Stimulated activated effector memory CD8-positive, alpha-beta T cell treated with anti-CD3 and anti-CD28 coated beads, Interleukin-12 subunit alpha, Interleukin-12 subunit beta, amount 100 ng/mL, for 72 hours (primary cell): ENCODE data around the gene TCEAL9.
"Not testable (repeated sequence)": the region's sequence is repeated elsewhere in the genome, so short reads cannot be mapped to it uniquely, and the experiment has no call there.

Source experiments
- ATAC-seq: fragments of 150-1000 bp; cut with Tn5 transposase; 2 replicates; pipeline ENCODE4 v1.10.0; 2021
- DNase-seq, 2 donors: peaks; one replicate each; pipeline ENCODE4 v3.0.0; 2021 to 2022; ENCODE audit warnings: low spot score in 2 of 2
- H3K27ac Mint-ChIP-seq: one replicate; pipeline ENCODE4 v1.8.0; 2022; ENCODE audit warnings: mild to moderate bottlenecking, mixed read lengths
- H3K36me3 Mint-ChIP-seq: one replicate; pipeline ENCODE4 v1.8.0; 2022; ENCODE audit warnings: mild to moderate bottlenecking, mixed read lengths
- H3K4me1 Mint-ChIP-seq: one replicate; pipeline ENCODE4 v1.8.0; 2022; ENCODE audit warnings: mixed read lengths
- H3K4me3 Mint-ChIP-seq: one replicate; pipeline ENCODE4 v1.8.0; 2022; ENCODE audit warnings: mild to moderate bottlenecking, mixed read lengths
- H3K9me3 Mint-ChIP-seq: one replicate; pipeline ENCODE4 v1.8.0; 2022; ENCODE audit warnings: mixed read lengths

TCEAL9 gene

DNA sequence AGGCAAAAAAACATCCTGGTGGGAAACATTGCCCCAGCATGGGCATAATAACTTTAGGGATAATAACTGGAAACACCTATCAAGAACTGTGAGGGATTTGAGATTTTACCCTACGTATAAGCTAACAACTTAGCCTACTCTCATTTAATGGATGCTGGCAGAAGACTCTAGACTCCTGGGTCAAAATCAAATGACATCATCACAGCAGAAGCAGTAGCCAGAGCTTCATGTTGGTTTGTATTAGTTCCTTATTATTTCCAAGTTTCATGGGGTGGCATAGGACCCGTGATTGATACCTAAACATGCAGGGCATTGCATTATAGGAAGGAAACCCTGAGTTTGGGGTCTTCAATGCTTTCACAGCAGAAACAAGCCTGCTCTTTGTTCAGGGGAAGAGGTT, 4.6 kb downstream of the TCEAL9 start:
- no peaks in the 10 kb centered on the region for H3K9me3 Mint-ChIP-seq
- H3K27ac Mint-ChIP-seq: no peak overlapping the region
- no peak overlapping the region for H3K4me3 Mint-ChIP-seq
- no peak for ATAC-seq
- H3K4me1 Mint-ChIP-seq: peaks cover 5% of the 10 kb centered on the region
- DNase-seq: no peak
- H3K36me3 Mint-ChIP-seq: no peaks in the 10 kb centered on the region

DNA sequence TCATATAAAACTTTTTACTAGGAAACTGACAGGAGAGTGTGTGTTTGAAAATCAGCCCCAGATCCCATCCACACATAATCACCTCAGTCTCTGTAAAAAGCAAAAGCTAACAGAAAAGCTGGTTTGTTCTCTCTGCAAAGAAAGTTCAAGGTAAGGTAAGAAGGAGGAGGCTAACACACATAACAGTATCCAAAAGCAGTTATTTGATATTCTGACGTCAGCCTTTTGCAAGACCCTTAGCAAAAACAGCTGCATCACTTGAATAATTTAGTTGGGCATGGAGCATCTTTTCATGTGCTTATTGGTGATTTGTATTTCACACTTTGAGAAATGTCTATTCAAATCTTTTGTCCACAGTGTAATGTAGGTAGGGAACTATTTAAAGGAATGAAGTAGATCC, 5.5 kb downstream of the TCEAL9 start:
- H3K9me3 Mint-ChIP-seq: no peaks in the 10 kb centered on the region
- ATAC-seq (no peak), DNase-seq (no peak)
- no peaks in the 10 kb centered on the region for H3K36me3 Mint-ChIP-seq
- H3K27ac Mint-ChIP-seq: no peak overlapping the region
- no peak overlapping the region for H3K4me3 Mint-ChIP-seq
- H3K4me1 Mint-ChIP-seq: no peaks in the 10 kb centered on the region

DNA sequence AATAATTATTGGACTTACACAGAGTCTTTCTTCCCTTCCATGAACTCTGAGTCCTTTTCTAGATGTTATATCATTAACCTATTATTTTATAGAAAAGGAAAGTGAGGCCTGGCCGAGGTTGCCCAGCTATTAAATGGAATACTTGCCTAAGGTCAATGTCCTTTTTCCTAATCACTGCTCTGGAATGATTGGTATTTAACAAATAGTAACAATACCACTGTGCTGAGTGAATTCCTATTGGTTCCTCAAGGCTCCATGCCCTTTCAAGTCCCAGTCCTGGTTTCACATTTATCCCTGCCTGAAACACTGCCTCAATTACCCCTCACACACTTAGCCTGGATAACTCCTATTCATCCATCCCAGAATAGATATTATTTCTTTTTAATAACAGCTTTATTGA, 6.2 kb downstream of the TCEAL9 start:
- no peak overlapping the region for H3K4me3 Mint-ChIP-seq
- H3K9me3 Mint-ChIP-seq: no peaks in the 10 kb centered on the region
- DNase-seq (no peak), ATAC-seq (no peak)
- no peak overlapping the region for H3K27ac Mint-ChIP-seq
- no peaks in the 10 kb centered on the region for H3K4me1 Mint-ChIP-seq
- no peaks in the 10 kb centered on the region for H3K36me3 Mint-ChIP-seq

DNA sequence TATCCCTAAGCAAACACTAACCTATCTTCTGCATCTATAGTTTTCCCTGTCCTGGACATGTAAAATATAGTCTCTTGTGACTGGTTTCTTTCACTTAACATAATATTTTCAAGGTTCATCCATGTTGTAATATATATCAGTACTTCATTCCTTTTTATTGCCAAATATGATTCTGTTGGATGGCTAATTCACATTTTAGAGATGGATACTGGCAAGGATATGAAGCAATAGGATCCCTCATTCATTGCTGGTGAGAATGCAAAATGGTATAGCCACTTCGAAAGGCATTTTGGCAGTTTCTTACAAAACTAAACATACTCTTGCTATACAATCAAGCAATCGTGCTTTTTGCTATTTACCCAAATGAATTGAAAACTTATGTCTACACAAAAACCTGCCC, 6.7 kb downstream of the TCEAL9 start:
- Mint-ChIP-seq H3K4me3 (no peak overlapping the region), H3K4me1 (no peaks in the 10 kb centered on the region), H3K27ac (no peak overlapping the region), H3K36me3 (no peaks in the 10 kb centered on the region), H3K9me3 (no peaks in the 10 kb centered on the region)
- no peak for DNase-seq
- ATAC-seq: no peak

DNA sequence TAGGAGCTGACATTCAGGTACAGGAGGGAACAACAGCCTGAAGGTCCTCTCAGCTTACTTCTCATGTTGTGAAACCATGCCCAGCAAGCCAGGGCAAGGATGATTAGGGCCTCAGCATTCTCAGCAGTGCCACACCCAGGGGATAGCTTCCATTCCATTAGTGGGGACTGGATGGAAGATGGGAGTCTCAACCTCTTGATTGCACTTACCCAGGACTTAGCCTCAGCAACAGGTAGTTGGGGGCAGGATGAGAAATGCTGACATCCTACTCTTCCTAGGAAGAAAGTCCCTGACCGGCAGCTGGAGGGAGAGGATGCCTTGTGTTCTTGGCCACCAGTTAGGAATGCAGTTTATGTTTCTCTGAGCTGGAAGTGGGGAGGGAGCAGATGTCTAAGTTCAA, 11.2 kb downstream of the TCEAL9 start:
- Mint-ChIP-seq H3K4me1 (no peaks in the 10 kb centered on the region), H3K4me3 (no peak overlapping the region), H3K36me3 (no peaks in the 10 kb centered on the region), H3K27ac (no peak overlapping the region), H3K9me3 (no peaks in the 10 kb centered on the region)
- ATAC-seq (no peak), DNase-seq (no peak)

DNA sequence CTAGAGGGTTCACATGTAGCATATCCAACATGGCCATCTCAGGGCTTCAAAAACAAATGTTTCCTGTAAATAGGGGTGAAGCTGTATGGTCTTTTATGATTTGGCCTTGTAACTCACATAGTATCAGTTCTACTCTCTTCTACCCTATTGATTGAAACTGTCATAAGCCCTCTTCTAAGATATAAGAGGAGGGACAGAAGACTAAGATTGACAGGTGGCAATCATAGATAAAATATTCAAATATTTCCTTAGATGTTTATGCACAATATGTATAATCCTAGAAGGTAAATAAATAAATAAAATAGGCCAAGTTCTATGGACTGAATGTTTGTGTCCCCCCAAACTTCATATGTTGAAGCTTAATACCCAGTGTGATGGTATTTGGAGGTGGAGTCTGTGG, 13.2 kb downstream of the TCEAL9 start:
- H3K4me1 Mint-ChIP-seq: no peaks in the 10 kb centered on the region
- H3K36me3 Mint-ChIP-seq: no peaks in the 10 kb centered on the region
- DNase-seq (no peak), ATAC-seq (no peak)
- H3K4me3 Mint-ChIP-seq: no peak overlapping the region
- no peak overlapping the region for H3K27ac Mint-ChIP-seq
- no peaks in the 10 kb centered on the region for H3K9me3 Mint-ChIP-seq

DNA sequence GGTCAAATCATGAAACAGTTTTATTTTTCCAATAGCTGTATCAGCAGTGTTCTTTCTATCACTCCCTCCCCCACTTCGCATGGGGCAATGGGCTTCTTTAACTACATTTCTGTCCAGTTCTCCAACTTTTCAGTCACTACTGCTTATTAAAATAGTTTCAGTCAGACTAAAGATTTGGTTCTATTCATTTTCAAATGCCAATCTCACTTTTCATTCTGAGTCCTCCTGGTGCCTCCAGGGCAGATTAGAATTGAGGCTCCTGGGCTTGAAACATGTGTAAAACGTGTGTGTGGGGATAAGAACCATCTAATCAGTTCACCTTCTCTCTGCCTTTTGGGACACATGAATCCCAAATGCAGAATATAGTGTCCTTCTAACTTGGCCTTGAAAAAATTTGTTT, 16.6 kb downstream of the TCEAL9 start:
- Mint-ChIP-seq H3K4me3 (no peak overlapping the region), H3K27ac (no peak overlapping the region), H3K9me3 (no peaks in the 10 kb centered on the region), H3K36me3 (no peaks in the 10 kb centered on the region), H3K4me1 (peaks cover 4% of the 10 kb centered on the region)
- ATAC-seq (no peak), DNase-seq (no peak)

DNA sequence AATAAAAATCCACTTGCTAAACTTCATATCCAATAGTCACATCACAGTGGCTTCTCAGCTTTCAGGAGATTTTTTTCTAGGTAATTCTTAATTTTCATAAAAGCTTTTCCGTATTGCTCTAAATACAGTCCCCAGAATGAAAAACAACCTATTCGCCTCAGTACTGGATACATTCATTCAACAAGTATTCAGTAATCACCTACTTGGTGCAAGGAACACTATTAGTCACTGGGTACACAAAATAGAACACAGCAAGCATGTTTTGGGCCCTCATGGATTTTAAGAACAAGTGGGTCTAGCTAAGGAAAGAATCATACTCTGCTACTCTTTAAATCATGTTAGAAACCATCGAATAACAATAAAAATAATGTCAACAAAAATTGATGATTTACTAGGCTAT, 17.3 kb downstream of the TCEAL9 start:
- H3K36me3 Mint-ChIP-seq: no peaks in the 10 kb centered on the region
- H3K4me1 Mint-ChIP-seq: peaks cover 4% of the 10 kb centered on the region
- no peaks in the 10 kb centered on the region for H3K9me3 Mint-ChIP-seq
- DNase-seq (no peak), ATAC-seq (no peak)
- no peak overlapping the region for H3K4me3 Mint-ChIP-seq
- H3K27ac Mint-ChIP-seq: no peak overlapping the region

DNA sequence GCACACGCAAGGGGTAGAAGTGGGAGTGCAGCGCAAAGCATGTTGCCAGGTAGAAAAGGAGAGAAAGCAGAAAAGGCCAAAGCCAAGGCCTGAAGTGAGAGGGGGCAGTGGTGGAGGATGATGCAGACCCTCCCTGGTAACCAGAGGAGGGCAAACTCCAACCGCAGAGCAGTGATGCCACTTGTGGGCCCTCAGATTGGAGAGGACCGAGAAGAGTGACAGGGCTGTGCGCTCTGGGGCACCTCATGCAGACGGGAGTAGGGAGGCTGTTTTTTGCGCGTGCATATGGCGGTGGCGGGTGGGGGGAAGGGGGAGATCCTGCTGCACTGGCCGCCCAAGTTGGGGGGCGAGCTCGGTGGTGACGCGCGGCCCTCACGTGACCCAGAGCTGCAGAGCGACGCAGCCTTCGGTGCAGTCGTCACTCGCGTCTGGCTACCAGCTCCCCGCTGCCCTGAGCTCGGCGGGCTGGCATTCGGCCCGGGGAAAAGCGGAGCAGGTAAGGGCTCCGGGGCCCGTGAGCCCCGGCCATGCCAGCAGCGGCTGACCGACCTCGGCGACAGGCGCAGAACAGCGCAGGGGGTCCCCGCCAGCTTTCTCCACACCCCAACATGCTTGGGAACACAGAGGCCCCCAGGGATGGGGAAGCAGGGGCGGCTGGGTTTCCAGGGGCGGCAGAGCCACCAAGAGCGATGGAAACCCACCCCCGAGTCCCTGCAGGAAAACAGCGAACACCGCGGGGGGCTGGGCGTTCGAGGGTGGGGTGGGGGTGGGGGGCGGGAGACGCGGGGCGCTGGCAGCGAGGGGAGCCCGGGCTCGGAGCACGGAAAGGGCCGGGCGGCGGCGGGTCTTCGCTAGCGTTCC, 20.0 kb downstream of the TCEAL9 start, which contains the start of gene BEX3:
Gene BEX3, plus strand, starts transcription at position 421 of the 861 bp plus-strand sequence. CDS start 984 bp downstream, outside the sequence.
- Mint-ChIP-seq H3K4me1 (peaks cover 4% of the 10 kb centered on the region), H3K9me3 (no peaks in the 10 kb centered on the region), H3K4me3 (peak within 1 kb of the TSS; percentile 48), H3K36me3 (no peaks in the 10 kb centered on the region), H3K27ac (no peak within 1 kb of the TSS)
- DNase-seq: no peak
- ATAC-seq: peak; percentile 57

DNA sequence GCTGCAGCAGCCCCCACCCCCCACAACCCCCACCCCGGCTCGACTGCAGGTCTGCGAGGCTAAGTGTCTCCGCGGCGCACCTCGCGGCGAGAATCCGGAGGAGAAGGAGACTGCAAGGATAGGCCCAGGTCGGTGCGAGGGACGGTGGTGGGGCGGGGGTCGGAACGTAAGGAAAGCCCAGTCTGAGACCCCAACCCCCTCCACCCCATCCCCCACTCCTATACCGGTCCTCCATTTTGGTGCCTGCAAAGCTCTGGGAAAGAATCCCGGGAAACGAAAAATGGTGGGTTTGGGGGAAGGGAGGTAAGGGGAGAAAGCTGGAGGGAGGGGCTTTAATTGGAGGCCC, 20.6 kb downstream of the TCEAL9 start:
- H3K4me3 Mint-ChIP-seq: peak overlapping the region; percentile 48
- no peak overlapping the region for H3K27ac Mint-ChIP-seq
- no peak for ATAC-seq

DNA sequence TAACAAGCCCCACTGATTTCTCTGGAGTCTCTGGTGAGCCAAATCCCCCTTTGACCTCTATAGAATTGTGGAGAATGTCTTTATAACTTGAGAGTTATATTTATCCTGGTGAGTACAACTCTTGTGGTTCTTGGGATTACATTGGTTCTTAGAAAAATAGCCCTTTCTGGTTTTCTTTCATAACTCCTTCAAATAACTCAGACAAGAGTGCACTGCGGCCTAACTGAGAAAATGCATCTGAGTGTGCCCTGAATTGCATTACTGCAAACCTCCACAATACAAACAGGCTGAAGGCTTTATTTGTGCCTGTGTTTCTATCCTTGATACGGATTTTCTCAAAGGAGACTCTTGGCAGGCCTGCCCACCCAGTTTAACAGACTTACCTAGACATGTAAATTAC, 22.7 kb downstream of the TCEAL9 start:
- H3K4me3 Mint-ChIP-seq: no peak overlapping the region
- H3K36me3 Mint-ChIP-seq: no peaks in the 10 kb centered on the region
- peaks cover 4% of the 10 kb centered on the region for H3K4me1 Mint-ChIP-seq
- ATAC-seq (no peak), DNase-seq (no peak)
- H3K9me3 Mint-ChIP-seq: no peaks in the 10 kb centered on the region
- no peak overlapping the region for H3K27ac Mint-ChIP-seq

More for the DNA sequence above, 20.6 kb downstream of the TCEAL9 start:
- DNase-seq: no peak
- H3K36me3 Mint-ChIP-seq: no peaks in the 10 kb centered on the region
- peaks cover 4% of the 10 kb centered on the region for H3K4me1 Mint-ChIP-seq
- no peaks in the 10 kb centered on the region for H3K9me3 Mint-ChIP-seq

DNA sequence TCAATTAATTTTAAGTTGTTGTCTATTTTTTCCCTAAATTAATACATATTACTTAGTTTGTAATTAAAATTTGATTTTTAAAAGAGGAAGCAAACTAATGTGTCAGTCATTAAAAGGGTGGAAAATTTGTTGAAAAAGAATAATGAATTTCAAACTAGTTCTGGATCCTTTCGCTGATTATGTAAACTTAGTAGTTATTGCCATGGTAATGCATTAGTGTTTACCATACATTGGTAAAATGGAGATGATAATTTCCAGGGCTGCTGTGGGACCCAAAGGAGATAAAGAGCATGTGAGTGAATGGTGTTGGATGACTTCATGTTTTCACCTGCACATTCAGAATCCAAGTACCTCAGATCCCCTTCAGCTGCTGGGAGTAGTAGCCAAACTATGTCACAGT, 26.6 kb downstream of the TCEAL9 start:
- Mint-ChIP-seq H3K4me3 (no peak overlapping the region), H3K27ac (no peak overlapping the region), H3K36me3 (no peaks in the 10 kb centered on the region), H3K4me1 (no peaks in the 10 kb centered on the region), H3K9me3 (no peaks in the 10 kb centered on the region)
- no peak for ATAC-seq
- DNase-seq: no peak

DNA sequence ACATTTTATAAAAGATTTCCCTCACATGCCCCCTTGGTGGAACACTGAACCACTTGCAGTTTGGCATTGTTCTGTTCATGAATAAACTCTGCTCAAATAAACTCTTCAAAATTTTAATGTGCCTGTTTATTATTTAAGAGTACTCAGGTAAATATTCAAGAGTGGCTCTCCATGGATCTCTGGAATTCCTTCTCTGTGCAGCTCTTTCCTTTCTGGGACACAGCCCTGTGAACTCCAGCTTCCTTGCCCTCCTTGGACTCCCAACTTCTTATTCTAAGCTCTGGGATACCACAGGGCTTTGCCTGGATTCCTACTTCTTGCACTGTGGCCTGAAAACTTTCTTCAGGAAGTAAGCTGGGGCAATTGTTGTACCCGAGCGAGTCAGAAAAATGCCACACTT, 28.4 kb downstream of the TCEAL9 start:
- Mint-ChIP-seq H3K36me3 (no peaks in the 10 kb centered on the region), H3K9me3 (no peaks in the 10 kb centered on the region), H3K4me1 (no peaks in the 10 kb centered on the region), H3K27ac (no peak overlapping the region), H3K4me3 (no peak overlapping the region)
- no peak for DNase-seq
- ATAC-seq: no peak

DNA sequence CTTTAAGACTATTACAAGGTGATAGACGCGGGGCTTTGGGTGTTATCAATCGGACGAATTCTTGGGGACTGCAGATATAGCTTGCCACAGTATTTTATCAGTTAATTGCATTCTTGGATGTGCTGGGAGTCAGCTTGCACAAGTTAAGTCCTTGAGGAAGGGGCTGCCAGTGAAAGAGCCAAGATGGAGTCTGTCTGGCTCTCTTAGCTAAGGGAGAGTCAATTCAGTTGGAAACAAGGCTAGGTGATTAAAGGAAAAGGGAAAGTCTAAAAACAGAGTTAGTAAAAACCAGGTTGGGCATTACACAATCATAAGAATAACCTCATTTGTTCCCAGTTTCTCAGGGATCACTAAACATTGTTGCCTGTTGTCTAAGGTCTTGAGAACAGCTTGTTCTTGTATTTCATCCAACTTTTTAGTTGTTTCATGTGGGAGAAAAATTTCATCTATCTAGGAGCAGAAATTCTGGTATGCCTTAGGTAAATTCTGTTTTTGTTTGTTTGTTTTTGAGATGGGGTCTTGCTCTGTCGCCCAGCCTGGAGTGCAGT, 29.1 kb downstream of the TCEAL9 start:
- H3K4me3 Mint-ChIP-seq, H3K27ac Mint-ChIP-seq, ATAC-seq, H3K4me1 Mint-ChIP-seq, H3K9me3 Mint-ChIP-seq, H3K36me3 Mint-ChIP-seq, DNase-seq: not testable (repeated sequence)

DNA sequence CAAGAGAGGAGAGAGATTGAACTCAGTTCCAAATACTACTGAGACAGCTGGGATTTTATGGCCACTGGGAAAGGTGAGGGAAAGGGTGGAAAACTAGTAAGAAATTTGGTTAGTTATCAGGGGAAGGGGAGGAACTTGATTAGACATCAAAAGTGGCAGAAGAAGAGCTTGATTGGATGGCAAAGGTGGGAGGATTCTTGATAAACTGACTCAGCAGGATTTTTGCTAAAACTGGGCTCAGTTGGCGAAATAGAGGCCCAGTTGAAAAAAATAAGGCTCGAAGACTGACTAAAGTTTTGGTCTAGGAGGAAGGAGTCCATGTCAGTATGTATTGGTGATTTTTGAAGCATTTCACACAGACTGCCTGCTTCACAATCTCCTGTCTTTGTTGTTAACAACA, 30.0 kb downstream of the TCEAL9 start:
- ATAC-seq (no peak), DNase-seq (no peak)
- no peak overlapping the region for H3K4me3 Mint-ChIP-seq
- H3K36me3 Mint-ChIP-seq: no peaks in the 10 kb centered on the region
- no peaks in the 10 kb centered on the region for H3K9me3 Mint-ChIP-seq
- no peak overlapping the region for H3K27ac Mint-ChIP-seq
- H3K4me1 Mint-ChIP-seq: no peaks in the 10 kb centered on the region

DNA sequence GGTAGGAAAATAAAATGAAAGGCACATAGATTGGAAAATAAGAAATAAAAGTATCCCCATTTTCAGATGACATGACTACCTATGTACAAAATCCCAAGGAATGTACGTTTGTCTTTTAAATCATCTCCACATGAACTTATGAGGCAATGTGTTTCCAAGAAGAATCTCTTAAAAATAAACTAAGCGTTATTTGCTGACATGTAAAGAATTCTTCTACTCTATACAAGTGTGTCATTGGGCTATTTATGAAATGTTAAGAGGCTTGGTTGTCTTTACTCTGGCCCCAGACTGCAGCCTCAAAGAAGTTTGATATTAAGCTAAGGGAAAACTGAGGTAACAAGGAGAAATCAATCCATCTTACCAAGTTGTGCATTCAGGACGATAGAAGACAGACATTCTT, 37.2 kb downstream of the TCEAL9 start:
- H3K4me3 Mint-ChIP-seq: no peak overlapping the region
- no peak for ATAC-seq
- H3K27ac Mint-ChIP-seq: no peak overlapping the region
- no peaks in the 10 kb centered on the region for H3K4me1 Mint-ChIP-seq
- no peak for DNase-seq
- no peaks in the 10 kb centered on the region for H3K36me3 Mint-ChIP-seq
- no peaks in the 10 kb centered on the region for H3K9me3 Mint-ChIP-seq
